H9 (cell line): ENCODE results near the gene CDH4. TPM values are rescaled to one million over a fixed set of nuclear protein-coding genes. Genes with fewer than 3 reads are reported as not detected.

Experiments used
- DNase-seq: peaks from one replicate; pipeline ENCODE4 v3.0.0-alpha.2; 2017
- H2AFZ ChIP-seq: one replicate; pipeline ENCODE4 v1.6.1; 2013; ENCODE audit warnings: mild to moderate bottlenecking, low read length, control low read depth, moderate library complexity
- H2AK5ac ChIP-seq: 2 replicates; pipeline ENCODE4 v1.6.1; 2013; ENCODE audit warnings: low read length, control low read depth, mixed read lengths; ENCODE audit not compliant: insufficient read length
- H2BK120ac ChIP-seq: one replicate; pipeline ENCODE4 v1.6.1; 2013; ENCODE audit warnings: low read depth, mild to moderate bottlenecking, low read length, control low read depth, inconsistent platforms; ENCODE audit not compliant: poor library complexity, severe bottlenecking
- H2BK12ac ChIP-seq: 2 replicates; pipeline ENCODE4 v1.6.1; 2013; ENCODE audit warnings: low read length, control low read depth, mixed read lengths, low read depth; ENCODE audit not compliant: insufficient read length
- H2BK15ac ChIP-seq: 2 replicates; pipeline ENCODE4 v1.6.1; 2013; ENCODE audit warnings: low read depth, low read length, control low read depth
- H2BK20ac ChIP-seq: one replicate; pipeline ENCODE4 v1.6.1; 2013; ENCODE audit warnings: low read depth, mild to moderate bottlenecking, low read length, control low read depth, inconsistent platforms; ENCODE audit not compliant: poor library complexity, severe bottlenecking
- H2BK5ac ChIP-seq: 2 replicates; pipeline ENCODE4 v1.6.1; 2013; ENCODE audit warnings: low read length, control low read depth, mixed read lengths; ENCODE audit not compliant: insufficient read length
- H3K14ac ChIP-seq: 2 replicates; pipeline ENCODE4 v1.6.1; 2013; ENCODE audit warnings: low read length, control low read depth; ENCODE audit not compliant: insufficient read depth
- H3K18ac ChIP-seq: 2 replicates; pipeline ENCODE4 v1.6.1; 2013; ENCODE audit warnings: low read depth, mild to moderate bottlenecking, mixed read lengths, low read length, control low read depth; ENCODE audit not compliant: insufficient read length
- H3K23ac ChIP-seq: 2 replicates; pipeline ENCODE4 v1.6.1; 2013; ENCODE audit warnings: low read length, control low read depth, mixed read lengths, low read depth; ENCODE audit not compliant: insufficient read length
- H3K23me2 ChIP-seq: 2 replicates; pipeline ENCODE4 v1.6.1; 2013; ENCODE audit warnings: low read depth, mild to moderate bottlenecking, mixed read lengths, low read length, control low read depth; ENCODE audit not compliant: insufficient read length, poor library complexity, severe bottlenecking
- H3K27ac ChIP-seq: 2 replicates; pipeline ENCODE4 v1.5.1; 2013; ENCODE audit warnings: low read length, control low read depth, mixed read lengths, low read depth; ENCODE audit not compliant: insufficient read length
- H3K27me3 ChIP-seq: 2 replicates; pipeline ENCODE4 v1.6.1; 2013; ENCODE audit warnings: low read length, control low read depth, inconsistent platforms; ENCODE audit not compliant: insufficient read depth
- H3K4ac ChIP-seq: 2 replicates; pipeline ENCODE4 v1.6.1; 2013; ENCODE audit warnings: low read depth, mild to moderate bottlenecking, control low read depth, inconsistent platforms, low read length, moderate library complexity
- H3K4me1 ChIP-seq: 2 replicates; pipeline ENCODE4 v1.6.1; 2013; ENCODE audit warnings: low read length, control low read depth, inconsistent platforms; ENCODE audit not compliant: insufficient read depth
- H3K4me2 ChIP-seq: 2 replicates; pipeline ENCODE4 v1.6.1; 2013; ENCODE audit warnings: low read length, control low read depth, mixed read lengths; ENCODE audit not compliant: insufficient read length, insufficient read depth
- H3K56ac ChIP-seq: 2 replicates; pipeline ENCODE4 v1.6.1; 2013; ENCODE audit warnings: low read depth, mild to moderate bottlenecking, mixed read lengths, low read length, control low read depth; ENCODE audit not compliant: insufficient read length
- H3K79me1 ChIP-seq: 2 replicates; pipeline ENCODE4 v1.6.1; 2013; ENCODE audit warnings: low read depth, mild to moderate bottlenecking, moderate library complexity, low read length, control low read depth, inconsistent platforms; ENCODE audit not compliant: insufficient read depth, poor library complexity, severe bottlenecking
- H3K79me2 ChIP-seq: 2 replicates; pipeline ENCODE4 v1.6.1; 2013; ENCODE audit warnings: low read length, control low read depth, inconsistent platforms; ENCODE audit not compliant: insufficient read depth
- H3K9ac ChIP-seq: 2 replicates; pipeline ENCODE4 v1.6.1; 2013; ENCODE audit warnings: low read length, control low read depth, mixed read lengths; ENCODE audit not compliant: insufficient read length; ENCODE audit errors: extremely low read depth
- H3K9me3 ChIP-seq: one replicate; pipeline ENCODE4 v1.6.1; 2013; ENCODE audit warnings: low read depth, low read length, inconsistent platforms; ENCODE audit not compliant: control insufficient read depth
- H3T11ph ChIP-seq: one replicate; pipeline ENCODE4 v1.6.1; 2013; ENCODE audit warnings: mild to moderate bottlenecking, low read length, control low read depth, inconsistent platforms
- H4K20me1 ChIP-seq: one replicate; pipeline ENCODE4 v1.6.1; 2013; ENCODE audit not compliant: control insufficient read depth, insufficient read length, insufficient read depth
- H4K5ac ChIP-seq: 2 replicates; pipeline ENCODE4 v1.6.1; 2013; ENCODE audit warnings: low read depth, mild to moderate bottlenecking, mixed read lengths, low read length, control low read depth; ENCODE audit not compliant: insufficient read length
- H4K8ac ChIP-seq: replicated peaks from 2 replicates; pipeline ENCODE4 v1.6.1; 2013; ENCODE audit warnings: low read length, control low read depth, mixed read lengths, low read depth; ENCODE audit not compliant: insufficient read length
- H4K91ac ChIP-seq: 2 replicates; pipeline ENCODE4 v1.6.1; 2013; ENCODE audit warnings: low read depth, mild to moderate bottlenecking, moderate library complexity, mixed read lengths, low read length, control low read depth; ENCODE audit not compliant: insufficient read length
- H3K27ac Mint-ChIP-seq, 3 experiments: 2 replicates in 2 of 3; 3 replicates in 1 of 3; pipeline ENCODE4 v1.8.0; 2020 to 2021; ENCODE audit warnings: mixed read lengths in 3 of 3, mild to moderate bottlenecking in 1 of 3, moderate library complexity in 1 of 3
- H3K27me3 Mint-ChIP-seq: 2 replicates; pipeline ENCODE4 v1.8.0; 2021; ENCODE audit warnings: low read depth, mild to moderate bottlenecking, moderate library complexity, mixed read lengths
- H3K36me3 Mint-ChIP-seq, 3 experiments: 2 replicates in 2 of 3; 3 replicates in 1 of 3; pipeline ENCODE4 v1.8.0; 2020 to 2021; ENCODE audit warnings: low read depth in 3 of 3, mixed read lengths in 3 of 3; ENCODE audit not compliant: insufficient read depth in 1 of 3
- H3K4me1 Mint-ChIP-seq, 2 experiments: 2 replicates each; pipeline ENCODE4 v1.8.0; 2020; ENCODE audit warnings: mixed read lengths in 2 of 2
- H3K4me3 Mint-ChIP-seq, 2 experiments: 2 replicates in 1 of 2; 3 replicates in 1 of 2; pipeline ENCODE4 v1.8.0; 2020 to 2021; ENCODE audit warnings: mild to moderate bottlenecking in 2 of 2, mixed read lengths in 2 of 2, moderate library complexity in 1 of 2
- H3K9me3 Mint-ChIP-seq, 2 experiments: 2 replicates in 1 of 2; 3 replicates in 1 of 2; pipeline ENCODE4 v1.8.0; 2020; ENCODE audit warnings: mild to moderate bottlenecking in 2 of 2, mixed read lengths in 2 of 2, moderate library complexity in 1 of 2
- CTCF ChIP-seq: fragments of 200-600 bp; sonication (generic); conservative IDR thresholded peaks from 3 replicates; pipeline ENCODE4 v1.8.0; 2021; ENCODE audit warnings: antibody characterized with exemption, mild to moderate bottlenecking
- WGBS: extraction: QIAGEN DNeasy Blood & Tissue Kit; methylation state at CpG from one replicate; pipeline ENCODE4 v1.1.7; 2013; ENCODE audit warnings: missing lambda C conversion rate, low lambda C conversion rate, mixed read lengths; ENCODE audit not compliant: insufficient read length; ENCODE audit errors: extremely low coverage; 5-methylcytosine and 5-hydroxymethylcytosine counted together
- total RNA-seq: library from RNA; stranded (reverse); gene quantifications from 2 replicates; pipeline ENCODE4 v1.2.1, GENCODE V29; 2021

Gene CDH4
- total RNA-seq, 1 experiment from 2014 or later: 3.0 TPM

DNA sequence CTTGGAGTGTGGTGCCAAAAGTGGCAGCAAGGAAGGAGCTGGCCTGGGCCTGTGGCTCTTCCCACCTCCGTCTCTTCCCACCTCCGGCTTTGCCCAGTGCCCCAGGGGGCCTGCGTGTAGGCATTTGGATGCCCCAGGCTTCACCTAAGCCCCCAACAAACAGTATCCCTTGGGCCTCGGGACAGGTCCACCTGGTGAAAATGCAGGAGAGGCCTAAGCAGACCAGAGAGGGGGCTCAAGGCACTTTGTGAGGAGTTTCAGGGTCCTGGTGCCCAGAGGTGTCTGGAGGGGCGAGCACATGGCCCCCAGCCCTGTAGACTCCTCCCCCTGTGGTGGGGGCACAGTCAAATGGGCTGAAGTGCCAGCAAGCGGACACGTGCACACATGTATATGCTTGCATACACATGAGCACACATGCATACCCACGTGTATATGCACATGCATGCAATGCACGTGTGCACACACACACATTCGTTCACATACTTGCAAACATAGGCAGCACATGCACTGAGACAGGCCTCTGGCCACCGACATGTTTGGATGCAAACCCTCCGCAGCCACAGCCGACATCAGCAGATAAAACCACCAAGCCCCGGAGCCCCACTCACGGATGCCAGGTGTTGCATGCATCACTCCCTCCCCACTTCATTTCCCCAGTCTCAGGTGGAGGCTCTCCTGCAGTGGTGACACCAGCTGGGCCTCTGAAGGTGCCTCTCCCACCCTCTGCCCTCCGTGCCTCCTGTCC is 689.1 kb downstream of the CDH4 start:
- Histone ChIP-seq H4K5ac (no peak overlapping the region), H2AFZ (no peak overlapping the region), H4K91ac (no peak overlapping the region), H4K8ac (no peak overlapping the region), H2BK20ac (no peak overlapping the region), H3K9ac (no peak overlapping the region), H3K23me2 (no peaks in the 10 kb centered on the region), H2BK120ac (no peak overlapping the region), H3K4me1 (no peaks in the 10 kb centered on the region), H3T11ph (no peak overlapping the region), H3K27me3 (no peaks in the 10 kb centered on the region), H3K23ac (no peak overlapping the region), H2BK12ac (no peak overlapping the region), H3K18ac (no peak overlapping the region), H3K56ac (no peak overlapping the region), H3K4me2 (no peak overlapping the region), H3K9me3 (no peaks in the 10 kb centered on the region), H2BK5ac (no peak overlapping the region), H4K20me1 (no peaks in the 10 kb centered on the region), H2AK5ac (no peak overlapping the region), H3K79me1 (no peaks in the 10 kb centered on the region), H2BK15ac (no peak overlapping the region), H3K27ac (no peak overlapping the region), H3K79me2 (no peaks in the 10 kb centered on the region), H3K14ac (no peak overlapping the region; the same call in 1 of the 2 replicates), H3K4ac (no peak overlapping the region)
- no CpG with 5 or more reads among the region's 16 CpGs for WGBS
- Mint-ChIP-seq H3K4me1 (peaks cover 5 to 15% of the 10 kb centered on the region in 2 experiments), H3K36me3 (peaks cover 0 to 2% (median 2%) of the 10 kb centered on the region in 3 experiments; a peak in 3 of 7 replicates), H3K27me3 (no peaks in the 10 kb centered on the region; the same call in 1 of the 2 replicates), H3K4me3 (no peak overlapping the region; a peak in 1 of 5 replicates), H3K27ac (no peak overlapping the region), H3K9me3 (peaks cover 2 to 4% of the 10 kb centered on the region in 2 experiments; a peak in 2 of 5 replicates)
- no peak for TF ChIP-seq CTCF
- DNase-seq: no peak
